Mucosa of descending colon (tissue), 3 donors: ENCODE results near the gene UCP3. TPM values are rescaled to one million over a fixed set of nuclear protein-coding genes. Genes with fewer than 3 reads are reported as not detected.

Experiments
- ATAC-seq: fragments of 200-7000 bp; cut with Tn5 transposase; one replicate; pipeline ENCODE4 v1.9.1; 2020; ENCODE audit warnings: mild to moderate bottlenecking, moderate library complexity
- DNase-seq, 3 donors: peaks; one replicate each; pipeline ENCODE4 v3.0.0-alpha.2; 2020
- H3K36me3 ChIP-seq: fragments of 200-600 bp; one replicate; pipeline ENCODE4 v1.8.0; 2021; ENCODE audit warnings: low read depth, mild to moderate bottlenecking
- H3K4me1 ChIP-seq: fragments of 200-600 bp; one replicate; pipeline ENCODE4 v1.8.0; 2021; ENCODE audit warnings: low read depth, mild to moderate bottlenecking
- H3K4me3 ChIP-seq: fragments of 200-600 bp; one replicate; pipeline ENCODE4 v1.8.0; 2021; ENCODE audit warnings: mild to moderate bottlenecking
- H3K9me3 ChIP-seq: fragments of 200-600 bp; one replicate; pipeline ENCODE4 v1.8.0; 2021; ENCODE audit warnings: mild to moderate bottlenecking
- intact Hi-C, 2 donors: fragments of 100-400 bp; cut with DNase I in 1 of 2; cut with micrococcal nuclease in 1 of 2; formaldehyde crosslinking; loops; one replicate each; pipeline versions ENCODE4 v1.11.0 to v1.11.1; 2022; cut with DNase I, micrococcal nuclease
- total RNA-seq, 3 donors: library from RNA; stranded (reverse); fragmentation: NEBNext Ultra II Directional in 2 of 3; extraction: Animal tissue kit (Norgen Biotek cat#: 25700) in 2 of 3; gene quantifications; one replicate each; pipeline versions ENCODE4 v1.2.1 to v1.2.4, GENCODE V29; 2021 to 2023
- TF ChIP-seq, protein P1 (sequence below): fragments of 200-600 bp; IDR thresholded peaks from one replicate; pipeline ENCODE4 v1.8.0; 2022; ENCODE audit warnings: antibody characterized with exemption, mild to moderate bottlenecking
- donor health status: DM: no; HTN: no; CAD: no; lungs with moderate emphysema.
- donor health status: DM: no; HTN: no; CAD: no.
- donor health status: DM: no; HTN: yes; CAD: no.

The UCP3 gene
- total RNA-seq, 3 donors from 2014 or later = 0.90 to 2.8 (median 2.2) TPM

- Histone ChIP-seq H3K36me3 (no peaks in the 10 kb centered on the region), H3K9me3 (no peaks in the 10 kb centered on the region), H3K4me3 (no peak overlapping the region), H3K4me1 (no peaks in the 10 kb centered on the region)
- intact Hi-C loops = no loop called here
- TF ChIP-seq, protein P1, sequence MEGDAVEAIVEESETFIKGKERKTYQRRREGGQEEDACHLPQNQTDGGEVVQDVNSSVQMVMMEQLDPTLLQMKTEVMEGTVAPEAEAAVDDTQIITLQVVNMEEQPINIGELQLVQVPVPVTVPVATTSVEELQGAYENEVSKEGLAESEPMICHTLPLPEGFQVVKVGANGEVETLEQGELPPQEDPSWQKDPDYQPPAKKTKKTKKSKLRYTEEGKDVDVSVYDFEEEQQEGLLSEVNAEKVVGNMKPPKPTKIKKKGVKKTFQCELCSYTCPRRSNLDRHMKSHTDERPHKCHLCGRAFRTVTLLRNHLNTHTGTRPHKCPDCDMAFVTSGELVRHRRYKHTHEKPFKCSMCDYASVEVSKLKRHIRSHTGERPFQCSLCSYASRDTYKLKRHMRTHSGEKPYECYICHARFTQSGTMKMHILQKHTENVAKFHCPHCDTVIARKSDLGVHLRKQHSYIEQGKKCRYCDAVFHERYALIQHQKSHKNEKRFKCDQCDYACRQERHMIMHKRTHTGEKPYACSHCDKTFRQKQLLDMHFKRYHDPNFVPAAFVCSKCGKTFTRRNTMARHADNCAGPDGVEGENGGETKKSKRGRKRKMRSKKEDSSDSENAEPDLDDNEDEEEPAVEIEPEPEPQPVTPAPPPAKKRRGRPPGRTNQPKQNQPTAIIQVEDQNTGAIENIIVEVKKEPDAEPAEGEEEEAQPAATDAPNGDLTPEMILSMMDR = no peak
- ATAC-seq (peak; percentile 6), DNase-seq (no peak)
Measured at GRCh38 chr11:73956876-73957653, 51.8 kb downstream of the UCP3 start.

- DNase-seq (no peak), ATAC-seq (no peak)
- TF ChIP-seq, protein P1 = no peak
- intact Hi-C loops = no loop called here
- H3K36me3 ChIP-seq = no peaks in the 10 kb centered on the region
- H3K4me3 ChIP-seq = no peak overlapping the region
- H3K9me3 ChIP-seq = no peaks in the 10 kb centered on the region
- no peaks in the 10 kb centered on the region for H3K4me1 ChIP-seq
Measured at GRCh38 chr11:73951797-73952196, 57.1 kb downstream of the UCP3 start.

DNA sequence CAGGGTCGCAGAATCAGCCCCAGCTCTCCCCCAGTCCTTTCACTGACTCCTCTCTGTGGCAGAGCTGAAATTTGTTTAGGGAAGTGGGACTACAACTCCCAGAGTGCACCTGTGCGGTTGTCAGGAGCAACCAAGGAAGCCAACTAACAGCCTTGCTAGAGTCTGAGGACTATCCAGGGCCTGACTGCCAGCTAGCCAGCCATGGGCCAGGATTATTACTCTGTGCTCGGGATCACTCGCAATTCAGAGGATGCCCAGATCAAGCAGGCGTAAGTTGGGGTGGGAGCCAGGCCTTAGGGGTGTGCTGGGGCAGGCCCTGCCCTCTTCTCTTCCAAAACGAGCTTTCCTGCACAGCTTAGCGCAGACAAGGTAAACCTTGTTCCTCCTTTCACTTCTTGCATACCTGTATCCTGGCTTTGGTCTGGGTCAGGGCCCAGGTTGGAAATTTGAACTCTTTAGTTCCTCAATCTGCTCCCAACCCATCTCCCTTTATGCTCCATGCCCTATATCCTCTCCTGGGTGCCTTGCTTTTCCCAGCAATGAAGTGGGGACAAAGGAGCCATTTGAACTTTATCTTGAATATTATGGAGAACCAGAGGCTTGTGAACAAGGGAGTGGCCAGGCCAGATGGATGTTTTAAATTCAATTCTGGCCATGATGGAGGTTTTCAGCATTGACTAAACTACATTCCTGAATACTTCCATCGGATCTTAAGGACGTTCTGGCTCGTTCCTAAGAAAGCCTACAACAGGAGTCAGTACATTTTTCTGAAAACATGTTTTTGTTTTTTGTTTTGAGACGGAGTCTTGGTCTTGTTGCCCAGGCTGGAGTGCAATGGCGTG, 57.8 kb downstream of the UCP3 start, which contains the start of gene DNAJB13:
Gene DNAJB13 (plus strand): TSS at position 158 of the 842 bp plus-strand sequence. CDS start 44 bp downstream, at position 202.
- Histone ChIP-seq H3K4me1 (no peaks in the 10 kb centered on the region), H3K9me3 (no peaks in the 10 kb centered on the region), H3K4me3 (no peak within 1 kb of the TSS), H3K36me3 (no peaks in the 10 kb centered on the region)
- DNase-seq (peak in 1 of 3 donors; percentile 62), ATAC-seq (peak; percentile 78)
- TF ChIP-seq, protein P1 = no peak
- intact Hi-C loops = no loop called here

Other genes with a start within 250 kb of the UCP3 start
- 100 to 1,000 TPM; 138 to 140 (median 139) TPM for gene RAB6A, start 248.0 kb downstream of the UCP3 start, total RNA-seq
- 10 to 100 TPM; 31.5 to 41.2 (median 39.7) TPM for gene MRPL48, start 221.2 kb downstream of the UCP3 start, total RNA-seq
- 10 to 100 TPM; 55.7 to 76.3 (median 61.0) TPM for gene COA4, start 132.2 kb downstream of the UCP3 start, total RNA-seq
- 10 to 100 TPM; 13.8 to 19.7 (median 14.8) TPM for gene PAAF1, start 132.1 kb downstream of the UCP3 start, total RNA-seq
- not detected for gene DNAJB13, start 58.1 kb downstream of the UCP3 start, total RNA-seq
- 10 to 100 TPM; 36.4 to 61.3 (median 39.9) TPM for gene UCP2, start 26.2 kb downstream of the UCP3 start, total RNA-seq
- 10 to 100 TPM; 22.3 to 37.2 (median 32.1) TPM for gene C2CD3, start 161.9 kb upstream of the UCP3 start, total RNA-seq
- gene PPME1, start 162.2 kb upstream of the UCP3 start, total RNA-seq = 10 to 100 TPM; 22.3 to 36.0 (median 26.3) TPM